ENCODE data around the gene SEMA6A.

Gene SEMA6A

DNA sequence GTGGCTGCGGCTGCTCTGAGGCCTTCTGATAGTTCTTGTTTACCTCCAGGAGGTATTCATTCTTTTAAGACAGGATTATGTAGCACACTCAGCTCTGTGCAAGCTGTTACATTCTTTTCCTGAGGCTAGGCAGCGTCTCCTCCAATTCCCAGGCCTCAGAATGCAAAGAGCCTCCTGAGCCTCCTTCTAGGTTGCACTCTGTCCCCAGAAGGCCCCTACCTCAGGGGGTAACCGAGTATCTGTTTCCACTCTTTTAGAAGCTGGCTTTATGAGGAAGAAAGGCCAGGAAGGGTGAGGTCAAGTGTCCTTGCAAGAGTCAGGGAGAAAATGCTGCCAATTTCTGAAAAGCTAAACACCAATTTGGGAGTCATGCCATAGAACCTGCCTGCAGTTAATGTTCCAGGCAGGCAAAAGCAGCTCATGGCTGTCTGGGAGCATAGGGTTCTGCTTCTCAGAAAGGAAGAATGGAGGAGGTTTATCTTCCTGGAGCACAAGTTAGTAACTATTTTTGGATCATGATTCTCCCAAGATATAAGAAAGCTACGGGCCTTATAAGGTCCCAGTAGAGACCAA is 178.9 kb downstream of the SEMA6A start:
- ChIA-PET CTCF (interaction anchor here (0.6 to 0.9 kb wide), 2 partner anchors 11 to 41 kb away, joined by 3 read pairs; no protein-coding TSS in a partner anchor), POLR2A (no interaction called here)
- TF ChIP-seq, protein P1, sequence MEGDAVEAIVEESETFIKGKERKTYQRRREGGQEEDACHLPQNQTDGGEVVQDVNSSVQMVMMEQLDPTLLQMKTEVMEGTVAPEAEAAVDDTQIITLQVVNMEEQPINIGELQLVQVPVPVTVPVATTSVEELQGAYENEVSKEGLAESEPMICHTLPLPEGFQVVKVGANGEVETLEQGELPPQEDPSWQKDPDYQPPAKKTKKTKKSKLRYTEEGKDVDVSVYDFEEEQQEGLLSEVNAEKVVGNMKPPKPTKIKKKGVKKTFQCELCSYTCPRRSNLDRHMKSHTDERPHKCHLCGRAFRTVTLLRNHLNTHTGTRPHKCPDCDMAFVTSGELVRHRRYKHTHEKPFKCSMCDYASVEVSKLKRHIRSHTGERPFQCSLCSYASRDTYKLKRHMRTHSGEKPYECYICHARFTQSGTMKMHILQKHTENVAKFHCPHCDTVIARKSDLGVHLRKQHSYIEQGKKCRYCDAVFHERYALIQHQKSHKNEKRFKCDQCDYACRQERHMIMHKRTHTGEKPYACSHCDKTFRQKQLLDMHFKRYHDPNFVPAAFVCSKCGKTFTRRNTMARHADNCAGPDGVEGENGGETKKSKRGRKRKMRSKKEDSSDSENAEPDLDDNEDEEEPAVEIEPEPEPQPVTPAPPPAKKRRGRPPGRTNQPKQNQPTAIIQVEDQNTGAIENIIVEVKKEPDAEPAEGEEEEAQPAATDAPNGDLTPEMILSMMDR (IDR thresholded peaks at IDR 0.05; ENCODE audit: insufficient read depth, low read length, missing control alignments): no peak
- DNase-seq (ENCODE audit: low read depth, low spot score): no peak
- no peak overlapping the region for H3K4me3 ChIP-seq (ENCODE audit: low read depth, low read length)

DNA sequence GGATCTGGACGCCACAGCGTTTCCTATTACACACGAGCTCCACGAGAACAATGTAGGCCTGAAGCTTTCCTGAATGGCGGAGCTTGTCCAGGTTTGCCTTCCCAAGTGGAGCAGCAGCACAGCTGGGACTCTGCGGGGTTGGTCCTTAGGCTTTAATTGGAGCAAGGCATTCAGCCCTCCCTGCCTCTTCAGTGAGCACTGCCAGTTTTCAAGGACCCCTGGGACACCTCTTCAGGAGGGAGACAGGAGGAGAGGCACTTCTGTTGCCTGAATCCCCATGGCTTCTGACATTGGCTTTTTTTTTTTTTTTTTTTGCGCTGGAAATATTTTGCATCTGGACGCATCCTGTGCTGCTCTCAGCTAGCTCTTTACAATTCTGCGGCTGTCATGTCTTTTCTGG is 179.4 kb downstream of the SEMA6A start:
- H3K4me3 ChIP-seq (ENCODE audit: low read depth, low read length): no peak overlapping the region
- ChIA-PET POLR2A (no interaction called here), CTCF (interaction anchor here (0.6 to 0.9 kb wide), 2 partner anchors 11 to 41 kb away, joined by 3 read pairs; no protein-coding TSS in a partner anchor)
- TF ChIP-seq, protein P1 (IDR thresholded peaks at IDR 0.05; ENCODE audit: insufficient read depth, low read length, missing control alignments): no peak
- DNase-seq (ENCODE audit: low read depth, low spot score): no peak

DNA sequence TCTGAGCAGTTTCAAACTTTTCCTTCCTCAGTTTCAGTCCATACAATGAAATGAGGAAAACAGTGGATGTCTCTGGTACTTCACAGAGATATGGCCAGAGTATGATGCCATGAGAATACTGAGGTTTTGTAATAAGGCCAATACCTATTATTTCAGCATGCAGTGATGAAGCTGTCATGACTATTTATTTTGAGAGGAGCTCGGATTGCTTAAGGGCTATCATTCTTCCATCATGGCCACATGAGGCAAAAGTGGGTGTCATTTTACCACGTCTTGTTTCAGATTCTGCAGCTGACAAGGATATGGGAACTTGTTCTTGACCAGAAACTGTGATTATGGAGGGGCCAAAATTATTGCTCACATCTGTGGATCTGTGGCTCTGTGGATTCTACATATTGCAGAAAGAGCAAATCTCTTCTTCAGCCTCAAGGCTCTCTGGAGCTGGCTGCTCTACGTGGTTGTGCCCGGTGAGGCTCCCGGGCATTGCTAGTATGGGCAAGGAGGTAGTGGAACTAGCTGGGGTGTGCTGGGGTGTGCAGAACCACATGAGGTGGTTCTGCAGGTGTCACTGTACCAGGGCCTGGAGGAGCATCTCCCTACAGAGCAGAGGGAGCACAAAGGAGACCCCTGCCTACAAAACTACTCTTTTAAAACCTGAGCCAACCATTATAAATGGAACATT is 180.3 kb downstream of the SEMA6A start:
- no peak for DNase-seq (ENCODE audit: low read depth, low spot score)
- ChIA-PET CTCF (no interaction called here), POLR2A (no interaction called here)
- H3K4me3 ChIP-seq (ENCODE audit: low read depth, low read length): no peak overlapping the region
- TF ChIP-seq, protein P1 (IDR thresholded peaks at IDR 0.05; ENCODE audit: insufficient read depth, low read length, missing control alignments): no peak

Data from AG04449 (cell line).